H1 (cell line): ENCODE results near the gene MIDN. TPM values are rescaled to one million over a fixed set of nuclear protein-coding genes. Genes with fewer than 3 reads are reported as not detected.
A peak's percentile ranks its signal among the peaks of the same experiment; 100 is the strongest.

Source experiments
- CTCF ChIA-PET: fragments of 300-600 bp; sonication (Branson Sonifier 250); formaldehyde crosslinking; loops from one replicate; lab custom pipeline; 2021; ENCODE audit not compliant: partially characterized antibody; lab: Charles Lee
- POLR2A ChIA-PET: fragments of 300-600 bp; sonication (Branson Sonifier 250); formaldehyde crosslinking; loops from one replicate; lab custom pipeline; 2021; ENCODE audit warnings: inconsistent platforms; ENCODE audit not compliant: partially characterized antibody; lab: Charles Lee
- DNase-seq, 2 experiments: peaks; one replicate each; pipeline versions ENCODE4 v3.0.0 to v3.0.0-alpha.2; 2010 to 2022; ENCODE audit warnings: low spot score in 2 of 2, low read depth in 1 of 2, mixed read lengths in 1 of 2
- FAIRE-seq: peaks from 2 replicates; lab custom pipeline; 2011; peaks lifted over from hg19 to GRCh38; lab: Jason Lieb, UNC
- H2AFZ ChIP-seq: 2 replicates; pipeline ENCODE4 v1.8.1; 2012; ENCODE audit warnings: low read length, inconsistent platforms
- H2AK5ac ChIP-seq: 2 replicates; pipeline ENCODE4 v1.6.1; 2013; ENCODE audit warnings: low read depth, low read length
- H2BK120ac ChIP-seq: replicated peaks from 2 replicates; pipeline ENCODE3; 2013; ENCODE audit warnings: low read depth, low read length, inconsistent platforms
- H2BK12ac ChIP-seq: 2 replicates; pipeline ENCODE4 v1.6.1; 2013; ENCODE audit warnings: low read depth, low read length
- H2BK15ac ChIP-seq: 2 replicates; pipeline ENCODE4 v1.6.1; 2013; ENCODE audit warnings: low read length
- H2BK20ac ChIP-seq: 2 replicates; pipeline ENCODE4 v1.6.1; 2013; ENCODE audit warnings: low read length
- H2BK5ac ChIP-seq: 2 replicates; pipeline ENCODE4 v1.6.1; 2013; ENCODE audit warnings: low read depth, low read length
- H3K14ac ChIP-seq: 2 replicates; pipeline ENCODE4 v1.6.1; 2013; ENCODE audit warnings: inconsistent platforms; ENCODE audit not compliant: insufficient read length
- H3K18ac ChIP-seq: 2 replicates; pipeline ENCODE4 v1.6.1; 2013; ENCODE audit warnings: low read length; ENCODE audit errors: extremely low read depth
- H3K23ac ChIP-seq: 2 replicates; pipeline ENCODE4 v1.6.1; 2013; ENCODE audit warnings: inconsistent platforms; ENCODE audit not compliant: insufficient read length
- H3K23me2 ChIP-seq: 2 replicates; pipeline ENCODE4 v1.6.1; 2013; ENCODE audit warnings: low read depth, low read length
- H3K27ac ChIP-seq: 2 replicates; pipeline ENCODE4 v1.6.1; 2011; ENCODE audit warnings: low read depth, low read length, inconsistent platforms
- H3K27me3 ChIP-seq, 4 experiments: replicated peaks in 1 of 4; 1 replicate in 1 of 4; 2 replicates in 3 of 4; pipeline versions ENCODE4 v1.6.1 to v1.8.1; 2011 to 2013; ENCODE audit warnings: low read length in 3 of 4, mild to moderate bottlenecking in 3 of 4, inconsistent platforms in 2 of 4, mixed read lengths in 2 of 4, moderate library complexity in 1 of 4; ENCODE audit not compliant: control insufficient read depth in 3 of 4, insufficient read depth in 3 of 4; ENCODE audit errors: extremely low read depth in 1 of 4
- H3K36me3 ChIP-seq, 4 experiments: 2 replicates each; pipeline versions ENCODE4 v1.6.1 to v1.8.1; 2011 to 2013; ENCODE audit warnings: mild to moderate bottlenecking in 4 of 4, low read length in 3 of 4, moderate library complexity in 2 of 4, control low read depth in 1 of 4, inconsistent platforms in 1 of 4; ENCODE audit not compliant: insufficient read depth in 4 of 4, control insufficient read depth in 2 of 4
- H3K4ac ChIP-seq: replicated peaks from 2 replicates; pipeline ENCODE3; 2013; ENCODE audit warnings: low read length, low read depth, mixed read lengths, inconsistent platforms; ENCODE audit not compliant: insufficient read length
- H3K4me1 ChIP-seq, 4 experiments: replicated peaks in 1 of 4; 1 replicate in 1 of 4; 2 replicates in 3 of 4; pipeline versions ENCODE4 v1.6.1 to v1.8.1; 2011 to 2013; ENCODE audit warnings: low read length in 3 of 4, inconsistent platforms in 2 of 4, mixed read lengths in 1 of 4; ENCODE audit not compliant: insufficient read depth in 4 of 4, control insufficient read depth in 3 of 4
- H3K4me2 ChIP-seq, 2 experiments: 2 replicates each; pipeline versions ENCODE4 v1.6.1 to v1.8.1; 2011 to 2013; ENCODE audit warnings: low read depth in 2 of 2, low read length in 2 of 2, control low read depth in 1 of 2, inconsistent platforms in 1 of 2, mild to moderate bottlenecking in 1 of 2; ENCODE audit not compliant: insufficient read depth in 1 of 2
- H3K4me3 ChIP-seq, 4 experiments: fragments of 200-600, 300-600 bp in 1 of 4; sonication (generic), shearing (Covaris generic), sonication (Bioruptor Twin) in 1 of 4; 2 replicates each; pipeline versions ENCODE4 v1.5.1 to v1.8.1; 2011 to 2016; ENCODE audit warnings: low read length in 4 of 4, low read depth in 3 of 4, control low read depth in 2 of 4, inconsistent platforms in 2 of 4, mild to moderate bottlenecking in 2 of 4, mixed read lengths in 1 of 4, moderate library complexity in 1 of 4; ENCODE audit not compliant: insufficient read depth in 2 of 4; ENCODE audit errors: extremely low read depth in 1 of 4
- H3K56ac ChIP-seq: replicated peaks from 2 replicates; pipeline ENCODE3; 2013; ENCODE audit warnings: low read depth, mild to moderate bottlenecking, mixed read lengths, low read length, inconsistent platforms; ENCODE audit not compliant: insufficient read length
- H3K79me1 ChIP-seq: 2 replicates; pipeline ENCODE4 v1.6.1; 2013; ENCODE audit warnings: low read depth, low read length, control low read depth
- H3K79me2 ChIP-seq, 2 experiments: 2 replicates each; pipeline versions ENCODE4 v1.6.1 to v1.8.1; 2012 to 2013; ENCODE audit warnings: low read length in 2 of 2, mild to moderate bottlenecking in 2 of 2, inconsistent platforms in 1 of 2; ENCODE audit not compliant: insufficient read depth in 2 of 2, control insufficient read depth in 1 of 2
- H3K9ac ChIP-seq, 4 experiments: replicated peaks in 1 of 4; 1 replicate in 1 of 4; 2 replicates in 3 of 4; pipeline versions ENCODE4 v1.6.1 to v1.8.1; 2011 to 2013; ENCODE audit warnings: low read depth in 3 of 4, low read length in 3 of 4, control low read depth in 2 of 4, mild to moderate bottlenecking in 2 of 4, moderate library complexity in 2 of 4, inconsistent platforms in 1 of 4; ENCODE audit errors: extremely low read depth in 1 of 4
- H3K9me3 ChIP-seq, 2 experiments: 2 replicates each; pipeline versions ENCODE4 v1.6.1 to v1.8.1; 2012 to 2013; ENCODE audit warnings: mild to moderate bottlenecking in 2 of 2, moderate library complexity in 2 of 2, control low read depth in 1 of 2, inconsistent platforms in 1 of 2, low read depth in 1 of 2, low read length in 1 of 2, mixed read lengths in 1 of 2; ENCODE audit not compliant: insufficient read depth in 2 of 2
- H4K20me1 ChIP-seq, 2 experiments: replicated peaks in 1 of 2; 2 replicates each; pipeline versions ENCODE3 to v1.8.1; 2011 to 2013; ENCODE audit warnings: inconsistent platforms in 2 of 2, low read length in 2 of 2, mild to moderate bottlenecking in 1 of 2; ENCODE audit not compliant: insufficient read depth in 2 of 2, control insufficient read depth in 1 of 2
- H4K5ac ChIP-seq: 2 replicates; pipeline ENCODE4 v1.6.1; 2013; ENCODE audit warnings: low read length, low read depth, mixed read lengths, inconsistent platforms; ENCODE audit not compliant: insufficient read length
- H4K8ac ChIP-seq: 2 replicates; pipeline ENCODE4 v1.8.0; 2013; ENCODE audit warnings: mild to moderate bottlenecking, moderate library complexity, low read length, inconsistent platforms; ENCODE audit not compliant: insufficient read depth; ENCODE audit errors: extremely low read depth
- H4K91ac ChIP-seq: replicated peaks from 2 replicates; pipeline ENCODE3; 2013; ENCODE audit warnings: low read length, mixed read lengths, inconsistent platforms; ENCODE audit not compliant: insufficient read length
- ATF3 ChIP-seq: IDR thresholded peaks from 2 replicates; pipeline ENCODE4 v1.6.1; 2011; ENCODE audit warnings: low read depth, mild to moderate bottlenecking, low read length; ENCODE audit not compliant: insufficient read depth
- BACH1 ChIP-seq: IDR thresholded peaks from 2 replicates; pipeline ENCODE4 v1.6.1; 2012; ENCODE audit warnings: low read length, improper control_type of control experiment
- CBX8 ChIP-seq: fragments of 300-800, 300-1000 bp; sonication (generic); IDR thresholded peaks from 2 replicates; pipeline ENCODE4 v1.7.1; 2016; ENCODE audit warnings: low read depth, low read length, borderline replicate concordance
- CREB1 ChIP-seq: IDR thresholded peaks from 2 replicates; pipeline ENCODE4 v1.6.1; 2012; ENCODE audit warnings: inconsistent platforms
- EZH2 ChIP-seq: fragments of 200-600 bp; sonication (generic); IDR thresholded peaks from 2 replicates; pipeline ENCODE4 v1.7.1; 2012; ENCODE audit warnings: low read depth, mild to moderate bottlenecking, moderate library complexity, low read length, inconsistent platforms; ENCODE audit not compliant: severe bottlenecking
- JUND ChIP-seq: IDR thresholded peaks from 2 replicates; pipeline ENCODE4 v1.6.1; 2011; ENCODE audit warnings: mild to moderate bottlenecking, improper control_type of control experiment, low read length
- RAD21 ChIP-seq, 2 experiments: IDR thresholded peaks in 1 of 2; conservative IDR thresholded peaks in 1 of 2; 2 replicates each; pipeline ENCODE4 v1.6.1; 2011; ENCODE audit warnings: low read depth in 2 of 2, low read length in 2 of 2, improper control_type of control experiment in 1 of 2, inconsistent platforms in 1 of 2, mild to moderate bottlenecking in 1 of 2, moderate library complexity in 1 of 2
- RFX5 ChIP-seq: IDR thresholded peaks from 2 replicates; pipeline ENCODE4 v1.6.1; 2011; ENCODE audit warnings: low read depth, low read length, improper control_type of control experiment, borderline replicate concordance
- SIX5 ChIP-seq: IDR thresholded peaks from 2 replicates; pipeline ENCODE4 v1.6.1; 2011; ENCODE audit warnings: mild to moderate bottlenecking, low read depth, low read length
- SRF ChIP-seq: IDR thresholded peaks from 2 replicates; pipeline ENCODE4 v1.6.1; 2011; ENCODE audit warnings: mild to moderate bottlenecking, low read depth, low read length, moderate library complexity
- TAF1 ChIP-seq: IDR thresholded peaks from 2 replicates; pipeline ENCODE4 v1.6.1; 2011; ENCODE audit warnings: mild to moderate bottlenecking, low read depth, low read length
- ZNF274 ChIP-seq: IDR thresholded peaks from 2 replicates; pipeline ENCODE4 v1.7.0; 2012; ENCODE audit warnings: low read length, borderline replicate concordance; ENCODE audit errors: extremely low read depth
- WGBS, 2 experiments: shearing (Covaris generic) in 1 of 2; methylation state at CpG; one replicate each; pipeline versions ENCODE4 v1.1.6 to v1.1.7; 2013 to 2015; ENCODE audit warnings: low lambda C conversion rate in 2 of 2, mixed read lengths in 2 of 2, inconsistent platforms in 1 of 2, low coverage in 1 of 2, missing lambda C conversion rate in 1 of 2; ENCODE audit not compliant: insufficient replicate concordance in 2 of 2, insufficient coverage in 1 of 2, insufficient read length in 1 of 2; ENCODE audit errors: extremely low coverage in 1 of 2, missing lambda C conversion rate in 1 of 2; 5-methylcytosine and 5-hydroxymethylcytosine counted together
- polyA plus RNA-seq, 7 experiments: library from polyadenylated mRNA; depleted of rRNA in 3 of 7; stranded (reverse) in 5 of 7; unstranded in 2 of 7; fragments of >200 nt in 5 of 7; fragments of 200-250 nt in 2 of 7; gene quantifications; 1 replicate in 5 of 7; 2 replicates in 1 of 7; 4 replicates in 1 of 7; pipeline versions ENCODE4 v1.2.1 to v1.2.3, GENCODE V29; 2011 to 2013; ENCODE audit warnings: missing spikeins in 2 of 7, mixed read lengths in 2 of 7
- total RNA-seq: library from RNA; stranded (reverse); fragmentation: NEBNext Ultra II Directional; extraction: Animal tissue kit (Norgen Biotek cat#: 25700); gene quantifications from 2 replicates; pipeline ENCODE4 v1.2.1, GENCODE V29; 2021
- TF ChIP-seq, protein P1 (sequence below): IDR thresholded peaks from 2 replicates; pipeline ENCODE4 v1.6.1; 2012; ENCODE audit warnings: inconsistent platforms

The MIDN gene
- total and polyA plus RNA-seq, 2 of the 8 experiments (the other 6 are each of a cell fraction or from before 2014, with no cell fraction given) = 39.8 to 159 TPM

- H4K91ac ChIP-seq = no peak overlapping the region
- no peak overlapping the region for H3K9ac ChIP-seq
- H4K20me1 ChIP-seq = peaks cover 5% of the 10 kb centered on the region in 2 experiments
- no peak overlapping the region for H3K4ac ChIP-seq
- no peak overlapping the region for H3K18ac ChIP-seq
- H3K4me1 ChIP-seq = peaks cover 0 to 14% (median 5%) of the 10 kb centered on the region in 4 experiments; a peak in 5 of 7 replicates
- ChIA-PET CTCF (no interaction called here), POLR2A (interaction anchor here (0.6 to 2.5 kb wide), 3 partner anchors 14 to 22 kb away, joined by 3 to 16 read pairs (median 7); partner anchors contain the start of genes CIRBP and FAM174C)
- no peak for FAIRE-seq
- no peak overlapping the region for H3K56ac ChIP-seq
- no peak overlapping the region for H2BK20ac ChIP-seq
- H3K9me3 ChIP-seq = no peaks in the 10 kb centered on the region
- H4K5ac ChIP-seq = no peak overlapping the region
- DNase-seq = no peak
- no peak overlapping the region for H3K27ac ChIP-seq
- H3K4me2 ChIP-seq = no peak overlapping the region
- no peak overlapping the region for H3K14ac ChIP-seq
- H2BK5ac ChIP-seq = no peak overlapping the region
- H3K36me3 ChIP-seq = no peaks in the 10 kb centered on the region
- no peak overlapping the region for H2BK120ac ChIP-seq
- no peak overlapping the region for H2AK5ac ChIP-seq
- no peaks in the 10 kb centered on the region; the same call in 1 of the 2 replicates for H3K79me1 ChIP-seq
- H3K4me3 ChIP-seq = no peak overlapping the region
- peaks cover 5% of the 10 kb centered on the region; the same call in 1 of the 2 replicates for H3K23me2 ChIP-seq
- H4K8ac ChIP-seq = no peak overlapping the region
- H2AFZ ChIP-seq = no peak overlapping the region
- H3K79me2 ChIP-seq = no peaks in the 10 kb centered on the region
- H2BK15ac ChIP-seq = no peak overlapping the region
- H3K23ac ChIP-seq = no peak overlapping the region
- H2BK12ac ChIP-seq = no peak overlapping the region
- peaks cover 0 to 13% (median 7%) of the 10 kb centered on the region in 4 experiments; a peak in 5 of 7 replicates for H3K27me3 ChIP-seq
- 91% methylated on average over 8 of the region's 19 CpGs; no CpG with 5 or more reads in 1 of the 2 experiments for WGBS, 2 experiments
- TF ChIP-seq CREB1 (no peak), ZNF274 (no peak), SIX5 (no peak), JUND (no peak), CBX8 (no peak), RFX5 (no peak), RAD21 (IDR thresholded peaks at IDR 0.05 in 1 of 2, conservative IDR thresholded peaks at IDR 0.05 in 1 of 2; ENCODE audit: low read depth in 2 of 2, low read length in 2 of 2) (peak in 1 of 2 experiments; percentile 5; a peak in 1 of 4 replicates), EZH2 (no peak), BACH1 (no peak), TAF1 (no peak), ATF3 (no peak), SRF (no peak)
- TF ChIP-seq, protein P1, sequence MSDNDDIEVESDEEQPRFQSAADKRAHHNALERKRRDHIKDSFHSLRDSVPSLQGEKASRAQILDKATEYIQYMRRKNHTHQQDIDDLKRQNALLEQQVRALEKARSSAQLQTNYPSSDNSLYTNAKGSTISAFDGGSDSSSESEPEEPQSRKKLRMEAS = no peak
Measured at GRCh38 chr19:1289686-1290025, 41.3 kb downstream of the MIDN start.
